ENCODE data around the gene MMRN2. TPM values are rescaled to one million over a fixed set of nuclear protein-coding genes. Genes with fewer than 3 reads are reported as not detected.
"Not testable (repeated sequence)": the region's sequence is repeated elsewhere in the genome, so short reads cannot be mapped to it uniquely, and the experiment has no call there.

The MMRN2 gene
- total RNA-seq, 1 donor from 2014 or later = 0.40 TPM

GRCh38 chr10:86988520-86988919 is 31.1 kb upstream of the MMRN2 start:
- H3K4me1 Mint-ChIP-seq = no peaks in the 10 kb centered on the region
- H3K36me3 Mint-ChIP-seq (ENCODE audit: low read depth) = no peaks in the 10 kb centered on the region
- no peak overlapping the region for H3K27ac Mint-ChIP-seq (ENCODE audit: unreplicated experiment)

GRCh38 chr10:86984498-86984897 is 27.1 kb upstream of the MMRN2 start:
- H3K9me3 Mint-ChIP-seq; H3K36me3 Mint-ChIP-seq (ENCODE audit: low read depth); H3K27me3 Mint-ChIP-seq (ENCODE audit: low read depth); DNase-seq (ENCODE audit: low read depth, low spot score); H3K4me1 Mint-ChIP-seq; H3K4me3 Mint-ChIP-seq; H3K27ac Mint-ChIP-seq (ENCODE audit: unreplicated experiment): not testable (repeated sequence)

More at GRCh38 chr10:86988520-86988919, 31.1 kb upstream of the MMRN2 start:
- H3K27me3 Mint-ChIP-seq (ENCODE audit: low read depth) = no peaks in the 10 kb centered on the region
- H3K9me3 Mint-ChIP-seq = no peaks in the 10 kb centered on the region
- no peak for TF ChIP-seq CTCF (conservative IDR thresholded peaks at IDR 0.05)
- no peak for DNase-seq (ENCODE audit: low read depth, low spot score)
- H3K4me3 Mint-ChIP-seq = no peak overlapping the region

GRCh38 chr10:86981716-86982115 is 24.3 kb upstream of the MMRN2 start:
- Mint-ChIP-seq H3K4me1 (no peaks in the 10 kb centered on the region), H3K27me3 (ENCODE audit: low read depth) (no peaks in the 10 kb centered on the region), H3K27ac (ENCODE audit: unreplicated experiment) (no peak overlapping the region), H3K4me3 (no peak overlapping the region), H3K36me3 (ENCODE audit: low read depth) (no peaks in the 10 kb centered on the region), H3K9me3 (no peaks in the 10 kb centered on the region)
- no peak for TF ChIP-seq CTCF (conservative IDR thresholded peaks at IDR 0.05)
- DNase-seq (ENCODE audit: low read depth, low spot score) = no peak

- H3K36me3 Mint-ChIP-seq (ENCODE audit: low read depth); DNase-seq (ENCODE audit: low read depth, low spot score); H3K27me3 Mint-ChIP-seq (ENCODE audit: low read depth); H3K27ac Mint-ChIP-seq (ENCODE audit: unreplicated experiment); H3K9me3 Mint-ChIP-seq; H3K4me1 Mint-ChIP-seq; H3K4me3 Mint-ChIP-seq: not testable (repeated sequence)
Observed at GRCh38 chr10:86981020-86981419, 23.6 kb upstream of the MMRN2 start.

GRCh38 chr10:86979977-86980448 is 22.6 kb upstream of the MMRN2 start:
- no peaks in the 10 kb centered on the region for H3K9me3 Mint-ChIP-seq
- H3K27ac Mint-ChIP-seq (ENCODE audit: unreplicated experiment) = no peak overlapping the region
- H3K36me3 Mint-ChIP-seq (ENCODE audit: low read depth) = no peaks in the 10 kb centered on the region

GRCh38 chr10:86979296-86979818 is 21.9 kb upstream of the MMRN2 start:
- H3K27me3 Mint-ChIP-seq (ENCODE audit: low read depth) = no peaks in the 10 kb centered on the region
- no peaks in the 10 kb centered on the region for H3K9me3 Mint-ChIP-seq
- H3K4me1 Mint-ChIP-seq = no peaks in the 10 kb centered on the region
- no peak overlapping the region for H3K4me3 Mint-ChIP-seq
- DNase-seq (ENCODE audit: low read depth, low spot score) = no peak
- no peak overlapping the region for H3K27ac Mint-ChIP-seq (ENCODE audit: unreplicated experiment)
- no peak for TF ChIP-seq CTCF (conservative IDR thresholded peaks at IDR 0.05)
- no peaks in the 10 kb centered on the region for H3K36me3 Mint-ChIP-seq (ENCODE audit: low read depth)

More at GRCh38 chr10:86979977-86980448, 22.6 kb upstream of the MMRN2 start:
- TF ChIP-seq CTCF (conservative IDR thresholded peaks at IDR 0.05) = no peak
- no peak overlapping the region for H3K4me3 Mint-ChIP-seq
- DNase-seq (ENCODE audit: low read depth, low spot score) = no peak
- no peaks in the 10 kb centered on the region for H3K4me1 Mint-ChIP-seq
- no peaks in the 10 kb centered on the region for H3K27me3 Mint-ChIP-seq (ENCODE audit: low read depth)

- H3K27me3 Mint-ChIP-seq (ENCODE audit: low read depth); DNase-seq (ENCODE audit: low read depth, low spot score); H3K4me1 Mint-ChIP-seq; H3K36me3 Mint-ChIP-seq (ENCODE audit: low read depth); H3K27ac Mint-ChIP-seq (ENCODE audit: unreplicated experiment); H3K4me3 Mint-ChIP-seq; H3K9me3 Mint-ChIP-seq: not testable (repeated sequence)
Observed at GRCh38 chr10:86978457-86978856, 21.0 kb upstream of the MMRN2 start.

Measured in neural crest cell (in vitro differentiated cells).